Heart right ventricle (tissue), 16 donors: ENCODE results near the gene CTPS2. TPM values are rescaled to one million over a fixed set of nuclear protein-coding genes. Genes with fewer than 3 reads are reported as not detected.

Source experiments
- ATAC-seq, 8 donors: fragments of 200-7000 bp; cut with Tn5 transposase; one replicate each; pipeline ENCODE4 v1.9.1; 2020; ENCODE audit warnings: mild to moderate bottlenecking in 8 of 8, moderate library complexity in 8 of 8, moderate number of reproducible peaks in 1 of 8
- DNase-seq, 2 donors: peaks; one replicate each; pipeline ENCODE4 v3.0.0-alpha.2; 2020
- H3K27ac ChIP-seq, 10 donors: fragments of 200-600 bp; sonication (generic) in 2 of 10; one replicate each; pipeline versions ENCODE4 v1.5.0 to v1.8.0; 2020 to 2022; ENCODE audit warnings: mild to moderate bottlenecking in 3 of 10
- H3K27me3 ChIP-seq, 7 donors: fragments of 200-600 bp; one replicate each; pipeline ENCODE4 v1.8.0; 2021 to 2022; ENCODE audit warnings: mild to moderate bottlenecking in 2 of 7
- H3K36me3 ChIP-seq, 9 donors: fragments of 200-600 bp; sonication (generic) in 1 of 9; one replicate each; pipeline versions ENCODE4 v1.5.0 to v1.8.0; 2020 to 2022; ENCODE audit warnings: mild to moderate bottlenecking in 2 of 9
- H3K4me1 ChIP-seq, 9 donors: fragments of 200-600 bp; sonication (generic) in 1 of 9; one replicate each; pipeline versions ENCODE4 v1.5.0 to v1.8.0; 2020 to 2022; ENCODE audit warnings: mild to moderate bottlenecking in 4 of 9
- H3K4me3 ChIP-seq, 10 donors: fragments of 200-600 bp; sonication (generic) in 2 of 10; one replicate each; pipeline versions ENCODE4 v1.5.0 to v1.8.0; 2020 to 2022; ENCODE audit warnings: mild to moderate bottlenecking in 7 of 10, moderate library complexity in 2 of 10
- H3K9me3 ChIP-seq, 11 donors: fragments of 200-600 bp in 10 of 11; sonication (generic) in 2 of 11; one replicate each; pipeline versions ENCODE4 v1.5.0 to v1.8.0; 2013 to 2022; ENCODE audit warnings: mild to moderate bottlenecking in 2 of 11, control low read depth in 1 of 11, moderate library complexity in 1 of 11
- CTCF ChIP-seq, 9 donors: fragments of 200-600 bp; sonication (generic) in 2 of 9; IDR thresholded peaks; one replicate each; pipeline versions ENCODE4 v1.5.0 to v1.8.0; 2021 to 2022; ENCODE audit warnings: antibody characterized with exemption in 9 of 9, mild to moderate bottlenecking in 5 of 9, moderate library complexity in 1 of 9
- WGBS, 2 donors: extraction: QIAGEN DNeasy Blood & Tissue Kit; methylation state at CpG; one replicate each; pipeline ENCODE4 v1.1.7; 2013; ENCODE audit warnings: inconsistent platforms in 1 of 2; 5-methylcytosine and 5-hydroxymethylcytosine counted together
- intact Hi-C, 10 donors: fragments of 100-400 bp; cut with DNase I; formaldehyde crosslinking; loops; one replicate each; pipeline versions ENCODE4 v1.11.1 to v1.14.2; 2022
- polyA plus RNA-seq, 2 donors: library from polyadenylated mRNA; stranded (reverse); fragments of 200-250 nt; gene quantifications; one replicate each; pipeline ENCODE4 v1.2.3, GENCODE V29; 2013
- total RNA-seq, 10 donors: library from RNA; stranded (reverse); fragmentation: NEBNext Ultra II Directional in 3 of 10; extraction: Animal tissue kit (Norgen Biotek cat#: 25700) in 3 of 10; gene quantifications; one replicate each; pipeline versions ENCODE4 v1.2.1 to v1.2.4, GENCODE V29; 2021 to 2023
- donor health status: Arrhythmogenic right ventricular cardiomyopathy.
- donor health status: ischemic (EF 13 %, LVEDD 7.1; RV severe dilation, severe dysfunction).
- donor health status: healthy with polysubstance abuse.
- donor health status: DM: no; HTN: yes; CAD: no.
- donor health status: DM: no; HTN: no; CAD: no.
- donor health status: ischemic (EF 25% LVEDD 6.9; RV normal size, moderate dysfunction).
- donor health status: ischemic (EF 25% LVEDD 5.7; RV mildly dilated, moderate dysfunction).
- donor health status: healthy.
- donor health status: DM: yes; HTN: yes; CAD: no.
- donor health status: Ischemic cardiomyopathy.
- donor health status: ischemic (EF 35%, LVEDD 5.7; RV mildly dilated, moderate dysfunction).
- donor health status: nonischemic (EF 11% LVEDD 7.7; RV severe dilation, severe dysfunction).
- donor health status: DM: yes; HTN: yes; CAD: no.
- donor health status: PGD.
- donor health status: ischemic (EF 29% LVEDD 5.4; RV normal size, mild dysfunction).
- donor health status: nonischemic (EF 23%, LVEDD 6.1; RV moderate dilation, normal function).

Gene CTPS2
- total and polyA plus RNA-seq, 12 donors: 2.7 to 15.8 (median 5.2) TPM

- peaks cover 0 to 65% (median 0%) of the 10 kb centered on the region in 9 donors for H3K36me3 ChIP-seq
- no peak overlapping the region for H3K27ac ChIP-seq
- H3K27me3 ChIP-seq: peaks cover 0 to 20% (median 0%) of the 10 kb centered on the region in 7 donors
- ATAC-seq: peak in 4 of 8 donors; percentile 28 to 66 (median 36)
- intact Hi-C loops: loop anchor here in 1 of 10 donors (10.0 kb wide), 2 partner anchors 930 to 1010 kb away; no protein-coding TSS in a partner anchor
- 45 to 58% methylated on average over 10 of the region's 10 CpGs for WGBS, 2 donors
- H3K9me3 ChIP-seq: no peaks in the 10 kb centered on the region
- TF ChIP-seq CTCF (IDR thresholded peaks at IDR 0.05): peak; percentile 47 to 92 (median 74)
- H3K4me3 ChIP-seq: no peak overlapping the region
- peak; percentile 27 to 28 for DNase-seq
- no peaks in the 10 kb centered on the region for H3K4me1 ChIP-seq
Observed at GRCh38 chrX:16695079-16695676, 17.3 kb downstream of the CTPS2 start.

- Histone ChIP-seq H3K9me3 (no peaks in the 10 kb centered on the region), H3K27me3 (peaks cover 0 to 36% (median 0%) of the 10 kb centered on the region in 7 donors), H3K4me1 (no peaks in the 10 kb centered on the region), H3K4me3 (no peak overlapping the region), H3K27ac (no peak overlapping the region), H3K36me3 (peaks cover 0 to 82% (median 5%) of the 10 kb centered on the region in 9 donors)
- no peak for DNase-seq
- no peak for ATAC-seq
- TF ChIP-seq CTCF (IDR thresholded peaks at IDR 0.05): no peak
- WGBS, 2 donors: 92 to 97% methylated on average over 3 of the region's 3 CpGs
- intact Hi-C loops: no loop called here
Observed at GRCh38 chrX:16687514-16687913, 25.0 kb downstream of the CTPS2 start.

- Histone ChIP-seq H3K9me3 (no peaks in the 10 kb centered on the region), H3K4me1 (no peaks in the 10 kb centered on the region), H3K27me3 (peaks cover 0 to 55% (median 0%) of the 10 kb centered on the region in 7 donors), H3K4me3 (no peak overlapping the region), H3K36me3 (peaks cover 0 to 85% (median 10%) of the 10 kb centered on the region in 9 donors), H3K27ac (no peak overlapping the region)
- no peak for TF ChIP-seq CTCF (IDR thresholded peaks at IDR 0.05)
- ATAC-seq (no peak), DNase-seq (no peak)
- WGBS, 2 donors: 95 to 97% methylated on average over 7 of the region's 7 CpGs
- intact Hi-C loops: no loop called here
Observed at GRCh38 chrX:16683007-16683664, 29.3 kb downstream of the CTPS2 start.

- intact Hi-C loops: loop anchor here in 1 of 10 donors (10.0 kb wide), 1 partner anchor 554 kb away; the partner anchor contains the start of gene GRPR
- H3K4me3 ChIP-seq: no peak overlapping the region
- H3K4me1 ChIP-seq: no peaks in the 10 kb centered on the region
- peaks cover 0 to 70% (median 0%) of the 10 kb centered on the region in 7 donors for H3K27me3 ChIP-seq
- no peak for DNase-seq
- peak in 1 of 8 donors; percentile 44 for ATAC-seq
- peaks cover 0 to 85% (median 10%) of the 10 kb centered on the region in 9 donors for H3K36me3 ChIP-seq
- no peak overlapping the region for H3K27ac ChIP-seq
- H3K9me3 ChIP-seq: no peaks in the 10 kb centered on the region
- TF ChIP-seq CTCF (IDR thresholded peaks at IDR 0.05): no peak
- 57 to 62% methylated on average over 11 of the region's 11 CpGs for WGBS, 2 donors
Observed at GRCh38 chrX:16678689-16679088, 33.8 kb downstream of the CTPS2 start.
